ENCODE measurements around the gene TMX2. TPM values are rescaled to one million over a fixed set of nuclear protein-coding genes. Genes with fewer than 3 reads are reported as not detected.

TMX2 gene
- total RNA-seq, 2 experiments from 2014 or later = 59.8 to 72.5 TPM

DNA sequence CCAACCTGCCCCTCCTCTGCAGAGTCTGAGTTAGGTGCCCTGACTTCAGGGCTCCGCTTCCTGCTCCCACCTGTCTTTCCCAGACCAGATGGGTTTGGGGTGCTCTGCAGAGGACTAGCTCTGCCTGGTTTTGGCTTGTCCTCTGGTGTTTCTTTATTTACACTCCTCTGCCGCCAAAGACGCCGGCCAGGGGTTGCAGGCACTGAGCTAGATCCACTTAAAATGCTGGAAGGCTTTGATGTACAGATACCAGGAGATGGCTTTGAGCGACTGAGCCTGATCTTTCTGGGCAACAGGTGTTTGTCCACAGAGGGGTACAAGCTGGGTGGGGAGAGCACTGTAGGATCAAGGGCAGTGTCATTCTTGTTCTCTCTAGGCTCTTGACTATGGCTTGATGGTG, 32.8 kb downstream of the TMX2 start:
- ChIA-PET POLR2A (interaction anchor here (0.6 kb wide), 1 partner anchor 9 kb away, joined by 3 read pairs; no protein-coding TSS in a partner anchor), CTCF (interaction anchor here (1.2 to 6.4 kb wide), 3 partner anchors 17 to 288 kb away, joined by 3 to 45 read pairs (median 3); partner anchors contain the start of gene CTNND1)
- ATAC-seq (no peak), DNase-seq (no peak)
- Mint-ChIP-seq H3K9me3 (ENCODE audit: low read depth) (no peaks in the 10 kb centered on the region), H3K4me1 (peaks cover 34% of the 10 kb centered on the region), H3K27ac (peak overlapping the region; percentile 62), H3K27me3 (no peaks in the 10 kb centered on the region), H3K36me3 (ENCODE audit: low read depth) (peaks cover 44% of the 10 kb centered on the region), H3K4me3 (no peak overlapping the region)
- intact Hi-C loops (cut with DNase I, micrococcal nuclease) = loop anchor here in 1 of 2 experiments (10.0 kb wide), 1 partner anchor 780 kb away; no protein-coding TSS in a partner anchor

DNA sequence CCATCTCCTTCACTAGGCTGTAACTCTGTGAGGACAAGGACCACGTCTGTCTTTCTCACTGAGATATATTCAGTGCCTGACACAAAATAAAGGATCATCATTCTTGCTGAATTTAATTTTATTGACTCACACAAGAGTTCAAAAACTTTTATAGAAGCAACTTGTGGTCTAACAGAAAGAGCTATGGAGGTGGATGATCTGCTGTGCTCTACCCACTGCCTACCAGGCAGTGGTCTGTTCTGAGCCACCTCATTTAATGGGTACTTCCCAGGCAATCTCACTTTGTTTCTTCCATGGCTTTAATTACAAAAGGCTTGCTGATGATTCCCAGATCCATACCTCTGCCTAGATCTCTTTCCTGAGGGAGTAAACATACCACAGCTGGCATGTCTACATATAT, 34.5 kb downstream of the TMX2 start:
- H3K27ac Mint-ChIP-seq = peak overlapping the region; percentile 65
- ChIA-PET POLR2A (interaction anchor here (0.6 kb wide), 1 partner anchor 790 kb away, joined by 5 read pairs; no protein-coding TSS in a partner anchor), CTCF (interaction anchor here (1.4 kb wide), 1 partner anchor 54 kb away, joined by 9 read pairs; no protein-coding TSS in a partner anchor)
- H3K36me3 Mint-ChIP-seq (ENCODE audit: low read depth) = peaks cover 38% of the 10 kb centered on the region
- no peaks in the 10 kb centered on the region for H3K9me3 Mint-ChIP-seq (ENCODE audit: low read depth)
- peaks cover 33% of the 10 kb centered on the region for H3K4me1 Mint-ChIP-seq
- H3K4me3 Mint-ChIP-seq = no peak overlapping the region
- ATAC-seq (no peak), DNase-seq (no peak)
- H3K27me3 Mint-ChIP-seq = no peaks in the 10 kb centered on the region
- intact Hi-C loops (cut with DNase I, micrococcal nuclease) = loop anchor here in 1 of 2 experiments (10.0 kb wide), 1 partner anchor 778 kb away; no protein-coding TSS in a partner anchor

DNA sequence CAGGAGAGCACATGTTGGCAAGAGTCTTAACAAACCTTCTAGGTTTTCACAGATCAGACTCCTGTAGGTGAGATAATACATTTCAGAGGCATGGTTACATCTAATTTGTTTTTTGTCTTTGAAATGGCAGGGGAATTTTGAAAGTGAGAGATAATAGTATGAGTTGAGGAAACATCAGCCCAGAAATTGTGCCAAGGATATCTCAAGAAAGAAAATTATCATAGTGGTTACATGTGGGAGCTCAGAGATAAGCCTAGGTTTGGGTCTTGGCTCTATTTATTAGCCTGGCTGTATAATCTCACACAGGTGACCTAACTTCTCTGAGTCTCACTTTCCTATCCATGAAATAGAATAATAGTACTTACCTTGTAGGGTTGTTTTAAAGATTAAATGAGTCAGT, 38.8 kb downstream of the TMX2 start:
- intact Hi-C loops (cut with DNase I, micrococcal nuclease) = loop anchor here (1.0 to 2.0 kb wide), 2 partner anchors 49 to 50 kb away; no protein-coding TSS in a partner anchor
- H3K9me3 Mint-ChIP-seq (ENCODE audit: low read depth) = no peaks in the 10 kb centered on the region
- H3K36me3 Mint-ChIP-seq (ENCODE audit: low read depth) = peaks cover 9% of the 10 kb centered on the region
- H3K27ac Mint-ChIP-seq = peak overlapping the region; percentile 59
- peaks cover 11% of the 10 kb centered on the region for H3K4me1 Mint-ChIP-seq
- H3K27me3 Mint-ChIP-seq = no peaks in the 10 kb centered on the region
- H3K4me3 Mint-ChIP-seq = no peak overlapping the region
- ATAC-seq (no peak), DNase-seq (no peak)
- CTCF ChIA-PET = interaction anchor here (2.2 kb wide), 1 partner anchor 49 kb away, joined by 25 read pairs; no protein-coding TSS in a partner anchor
- POLR2A ChIA-PET = interaction anchor here (0.6 to 0.7 kb wide), 2 partner anchors 44 to 983 kb away, joined by 3 to 4 read pairs; no protein-coding TSS in a partner anchor

DNA sequence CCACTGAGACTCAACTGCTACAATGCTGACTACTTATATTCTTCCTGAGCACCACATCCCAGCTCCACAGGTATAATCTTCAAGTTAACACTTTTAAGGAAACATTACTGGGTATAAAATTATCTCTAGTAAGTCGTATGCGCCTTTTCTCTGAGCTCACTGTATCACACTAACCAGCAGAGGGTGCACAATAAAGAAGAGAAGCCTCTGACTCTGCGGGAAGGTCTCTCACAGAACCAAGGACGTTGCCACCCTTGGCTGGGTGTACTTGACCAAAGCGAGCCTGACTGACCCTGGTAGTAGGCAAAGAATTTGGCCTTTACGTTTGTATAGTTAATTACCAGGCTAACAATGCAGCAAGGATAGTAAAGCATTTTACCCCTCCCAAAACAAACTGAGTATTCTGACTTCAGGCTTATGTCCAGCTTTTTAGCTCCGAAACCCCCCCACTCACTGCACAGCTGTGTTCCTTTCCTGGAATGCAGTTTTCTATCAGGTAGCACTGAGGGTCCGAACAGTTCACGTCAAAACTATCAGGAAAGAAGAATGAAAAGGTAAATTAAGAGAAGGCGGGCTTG, 39.4 kb downstream of the TMX2 start, which contains the start of gene BTBD18:
BTBD18 (minus strand) TSS at position 144 of the 578 bp plus-strand sequence. CDS start 631 bp downstream, outside the sequence.
- Mint-ChIP-seq H3K27ac (peak within 1 kb of the TSS; percentile 59), H3K36me3 (ENCODE audit: low read depth) (peaks cover 9% of the 10 kb centered on the region), H3K4me3 (no peak within 1 kb of the TSS), H3K4me1 (peaks cover 8% of the 10 kb centered on the region), H3K9me3 (ENCODE audit: low read depth) (no peaks in the 10 kb centered on the region), H3K27me3 (no peaks in the 10 kb centered on the region)
- POLR2A ChIA-PET = interaction anchor here (0.6 to 0.7 kb wide), 2 partner anchors 43 to 983 kb away, joined by 3 to 4 read pairs; no protein-coding TSS in a partner anchor
- peak; percentile 22 for DNase-seq
- ATAC-seq = no peak
- CTCF ChIA-PET = interaction anchor here (0.6 to 2.2 kb wide), 3 partner anchors 9 to 49 kb away, joined by 3 to 25 read pairs (median 3); no protein-coding TSS in a partner anchor
- intact Hi-C loops (cut with DNase I, micrococcal nuclease) = loop anchor here (1.0 to 2.0 kb wide), 2 partner anchors 49 kb away; no protein-coding TSS in a partner anchor

DNA sequence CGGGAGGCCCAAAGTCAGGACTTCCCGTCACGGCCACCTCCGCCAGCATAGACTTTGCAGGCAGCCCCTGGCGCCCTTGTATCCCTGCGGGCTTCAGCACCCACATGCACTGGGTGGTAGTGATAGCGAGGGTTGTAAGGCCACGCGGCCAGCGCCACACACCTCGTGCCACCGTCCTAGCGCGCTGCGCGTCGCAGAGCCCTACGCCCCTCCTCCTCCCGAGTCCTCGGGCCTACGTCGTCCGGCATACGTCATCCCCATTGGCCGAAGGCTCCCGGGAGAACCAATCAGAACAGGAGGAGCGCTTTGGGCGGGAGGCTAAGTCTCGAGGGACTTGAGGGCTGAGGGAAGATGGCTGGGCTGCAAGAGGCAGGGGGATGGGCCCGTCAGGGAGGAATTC, 40.6 kb downstream of the TMX2 start:
- H3K4me3 Mint-ChIP-seq = no peak overlapping the region
- no peak for DNase-seq
- peaks cover 3% of the 10 kb centered on the region for H3K4me1 Mint-ChIP-seq
- intact Hi-C loops (cut with DNase I, micrococcal nuclease) = no loop called here
- POLR2A ChIA-PET = no interaction called here
- H3K27ac Mint-ChIP-seq = no peak overlapping the region
- peaks cover 4% of the 10 kb centered on the region for H3K36me3 Mint-ChIP-seq (ENCODE audit: low read depth)
- no peaks in the 10 kb centered on the region for H3K27me3 Mint-ChIP-seq
- H3K9me3 Mint-ChIP-seq (ENCODE audit: low read depth) = no peaks in the 10 kb centered on the region
- ATAC-seq = no peak
- CTCF ChIA-PET = interaction anchor here (2.2 kb wide), 1 partner anchor 48 kb away, joined by 25 read pairs; no protein-coding TSS in a partner anchor

DNA sequence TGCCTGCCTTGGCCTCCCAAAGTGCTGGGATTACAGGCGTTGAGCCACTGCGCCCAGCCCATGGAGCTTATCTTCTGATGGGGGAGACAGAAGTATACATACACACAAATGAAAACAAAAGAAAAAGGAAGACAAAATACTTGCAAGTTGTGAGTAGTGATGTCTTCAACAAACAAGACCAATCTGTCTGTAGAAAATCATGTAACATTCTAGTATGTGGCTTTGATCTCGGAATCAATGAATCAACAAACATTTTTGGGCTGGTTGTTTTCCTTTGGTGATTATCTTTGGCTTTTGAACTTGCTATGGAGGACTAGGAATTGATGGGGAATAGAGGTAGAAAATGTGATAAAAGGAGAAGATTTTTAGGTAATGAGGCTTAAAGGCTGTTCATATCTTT, 45.8 kb downstream of the TMX2 start:
- H3K4me1 Mint-ChIP-seq = peaks cover 28% of the 10 kb centered on the region
- H3K27ac Mint-ChIP-seq = no peak overlapping the region
- H3K4me3 Mint-ChIP-seq = no peak overlapping the region
- DNase-seq (no peak), ATAC-seq (no peak)
- no peaks in the 10 kb centered on the region for H3K36me3 Mint-ChIP-seq (ENCODE audit: low read depth)
- no peaks in the 10 kb centered on the region for H3K9me3 Mint-ChIP-seq (ENCODE audit: low read depth)
- ChIA-PET POLR2A (no interaction called here), CTCF (interaction anchor here (1.3 kb wide), 1 partner anchor 42 kb away, joined by 10 read pairs; no protein-coding TSS in a partner anchor)
- intact Hi-C loops (cut with DNase I, micrococcal nuclease) = no loop called here
- no peaks in the 10 kb centered on the region for H3K27me3 Mint-ChIP-seq

DNA sequence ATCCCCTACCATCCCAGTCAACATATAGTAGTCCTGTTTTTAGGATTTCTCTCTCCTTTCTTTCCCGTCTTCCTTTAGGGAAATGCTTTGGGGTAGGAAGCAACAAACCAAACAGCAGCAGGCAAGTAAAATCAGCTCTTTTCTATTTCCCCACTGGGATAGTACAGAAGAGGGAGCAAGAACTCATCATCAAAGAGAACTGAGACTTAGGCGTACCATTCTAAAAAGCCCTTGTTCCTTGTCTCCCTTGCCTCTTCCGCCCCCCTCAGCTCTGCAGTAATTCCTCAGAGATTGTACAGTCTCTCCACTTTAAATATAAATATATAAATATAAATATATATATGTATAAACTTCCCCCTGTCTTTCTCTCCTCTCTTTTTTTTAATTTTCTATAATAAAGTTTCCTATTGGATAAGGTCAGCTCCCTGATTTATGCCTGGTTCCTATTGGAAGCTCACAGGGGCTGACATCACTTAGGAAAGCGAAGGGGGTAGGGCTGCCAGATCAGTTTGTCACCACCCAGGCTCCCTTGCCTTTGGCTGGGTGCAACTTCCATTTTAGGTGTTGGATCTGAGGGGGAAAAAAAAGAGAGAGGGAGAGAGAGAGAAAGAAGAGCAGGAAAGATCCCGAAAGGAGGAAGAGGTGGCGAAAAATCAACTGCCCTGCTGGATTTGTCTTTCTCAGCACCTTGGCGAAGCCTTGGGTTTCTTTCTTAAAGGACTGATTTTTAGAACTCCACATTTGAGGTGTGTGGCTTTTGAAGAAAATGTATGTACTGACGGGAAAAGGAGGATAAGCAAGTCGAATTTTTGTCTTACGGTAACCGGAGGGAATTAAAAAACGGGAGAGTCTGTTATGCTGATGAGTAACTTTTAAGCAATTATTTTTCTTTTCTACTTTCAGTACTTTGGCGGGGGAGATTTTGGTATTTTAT, 49.2 kb downstream of the TMX2 start, which contains the start of gene CTNND1:
CTNND1 (plus strand) TSS at position 502 of the 934 bp plus-strand sequence. CDS start 29,677 bp downstream, outside the sequence.
- intact Hi-C loops (cut with DNase I, micrococcal nuclease) = loop anchor here in 1 of 2 experiments (2.0 kb wide), 1 partner anchor 31 kb away; no protein-coding TSS in a partner anchor
- Mint-ChIP-seq H3K4me1 (peaks cover 37% of the 10 kb centered on the region), H3K4me3 (peak within 1 kb of the TSS; percentile 69), H3K27ac (peak within 1 kb of the TSS; percentile 32), H3K36me3 (ENCODE audit: low read depth) (no peaks in the 10 kb centered on the region), H3K27me3 (no peaks in the 10 kb centered on the region), H3K9me3 (ENCODE audit: low read depth) (no peaks in the 10 kb centered on the region)
- peak; percentile 59 for ATAC-seq
- POLR2A ChIA-PET = interaction anchor here (0.7 kb wide), 1 partner anchor 29 kb away, joined by 3 read pairs; no protein-coding TSS in a partner anchor
- CTCF ChIA-PET = interaction anchor here (0.6 to 4.5 kb wide), 7 partner anchors 9 to 816 kb away, joined by 3 to 40 read pairs (median 4); partner anchors contain the start of gene SELENOH
- peak; percentile 30 for DNase-seq

DNA sequence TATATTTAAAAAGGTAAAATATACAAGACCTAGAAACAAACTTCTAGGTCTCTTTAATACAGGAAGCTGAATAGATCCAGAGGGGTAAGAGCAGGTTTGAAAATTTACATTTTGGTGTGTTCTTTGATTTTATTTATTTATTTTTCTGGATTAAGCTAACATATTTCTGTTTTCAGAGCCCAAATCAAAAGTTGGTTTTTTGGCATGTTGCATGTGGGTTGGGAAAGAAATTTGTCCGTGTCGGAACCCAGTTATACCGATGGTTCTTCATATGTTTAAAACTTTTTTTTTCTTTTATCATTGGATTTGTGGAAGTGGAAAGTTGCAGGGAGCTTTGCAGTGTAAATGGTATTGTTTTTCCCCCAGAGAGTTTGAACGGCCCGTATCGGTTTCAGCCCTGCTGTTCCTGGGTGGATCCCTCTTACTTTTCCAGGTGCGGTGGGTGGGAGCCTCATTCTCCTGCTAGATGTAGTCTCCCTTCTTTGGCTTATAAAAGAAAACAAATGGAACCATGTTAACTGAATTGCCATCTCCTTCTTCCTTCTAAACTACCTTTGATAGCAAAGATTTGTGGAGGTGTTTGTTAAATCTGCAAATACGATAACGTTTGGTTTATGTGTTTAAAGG, 50.0 kb downstream of the TMX2 start:
- POLR2A ChIA-PET = no interaction called here
- Mint-ChIP-seq H3K4me1 (peaks cover 37% of the 10 kb centered on the region), H3K27me3 (no peaks in the 10 kb centered on the region), H3K36me3 (ENCODE audit: low read depth) (peaks cover 3% of the 10 kb centered on the region), H3K9me3 (ENCODE audit: low read depth) (no peaks in the 10 kb centered on the region), H3K27ac (no peak overlapping the region), H3K4me3 (peak overlapping the region; percentile 69)
- DNase-seq = no peak
- intact Hi-C loops (cut with DNase I, micrococcal nuclease) = loop anchor here in 1 of 2 experiments (2.0 kb wide), 1 partner anchor 30 kb away; no protein-coding TSS in a partner anchor
- ATAC-seq = no peak
- CTCF ChIA-PET = interaction anchor here (1.1 to 4.5 kb wide), 3 partner anchors 17 to 836 kb away, joined by 3 to 40 read pairs (median 3); no protein-coding TSS in a partner anchor

DNA sequence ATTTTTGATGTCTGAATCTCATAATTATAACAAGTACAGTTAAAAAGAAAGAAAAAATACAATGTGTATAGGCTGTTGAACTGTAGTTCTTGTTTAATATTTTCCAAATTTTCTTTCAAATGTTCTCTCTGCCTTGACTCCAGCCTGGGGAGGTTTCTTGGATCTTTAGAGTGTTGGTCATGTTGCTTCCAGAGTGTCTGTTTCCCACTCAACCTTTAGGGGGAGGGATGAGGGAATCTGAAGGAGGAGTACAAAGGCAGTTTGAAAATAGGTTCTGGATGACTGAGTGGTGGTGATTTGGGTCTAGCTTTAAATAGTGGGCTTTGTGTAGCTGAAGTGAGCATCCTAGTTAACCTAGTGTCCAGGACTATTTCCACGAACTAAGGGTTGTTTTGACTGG, 51.2 kb downstream of the TMX2 start:
- H3K4me3 Mint-ChIP-seq = no peak overlapping the region
- no peaks in the 10 kb centered on the region for H3K27me3 Mint-ChIP-seq
- ATAC-seq (no peak), DNase-seq (no peak)
- peaks cover 5% of the 10 kb centered on the region for H3K36me3 Mint-ChIP-seq (ENCODE audit: low read depth)
- peaks cover 32% of the 10 kb centered on the region for H3K4me1 Mint-ChIP-seq
- H3K9me3 Mint-ChIP-seq (ENCODE audit: low read depth) = no peaks in the 10 kb centered on the region
- intact Hi-C loops (cut with DNase I, micrococcal nuclease) = loop anchor here in 1 of 2 experiments (2.0 kb wide), 1 partner anchor 29 kb away; no protein-coding TSS in a partner anchor
- POLR2A ChIA-PET = no interaction called here
- no peak overlapping the region for H3K27ac Mint-ChIP-seq
- CTCF ChIA-PET = interaction anchor here (0.5 to 4.5 kb wide), 7 partner anchors 15 to 835 kb away, joined by 3 to 40 read pairs (median 4); no protein-coding TSS in a partner anchor

DNA sequence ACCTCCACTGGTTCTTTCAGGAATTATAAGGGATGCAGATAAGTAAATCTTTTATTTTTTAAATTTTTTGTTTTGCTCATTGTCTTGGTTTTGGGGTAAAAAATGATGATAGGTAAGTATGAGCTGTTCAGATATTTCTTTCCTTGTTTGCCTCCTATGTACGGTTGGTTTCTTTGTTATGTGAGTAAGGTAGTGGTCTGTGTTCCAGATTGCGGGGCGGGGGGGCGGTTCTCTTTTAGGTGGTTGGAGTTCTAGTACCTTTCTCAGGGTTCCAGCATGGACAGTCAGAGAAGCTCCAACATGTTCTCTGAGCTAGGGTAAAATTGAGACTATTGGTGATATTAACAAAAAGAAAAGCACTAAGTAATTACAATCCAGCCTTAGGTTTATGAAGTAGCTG, 51.6 kb downstream of the TMX2 start:
- Mint-ChIP-seq H3K36me3 (ENCODE audit: low read depth) (peaks cover 5% of the 10 kb centered on the region), H3K4me3 (no peak overlapping the region), H3K9me3 (ENCODE audit: low read depth) (no peaks in the 10 kb centered on the region), H3K4me1 (peaks cover 30% of the 10 kb centered on the region), H3K27ac (no peak overlapping the region), H3K27me3 (no peaks in the 10 kb centered on the region)
- ChIA-PET CTCF (interaction anchor here (0.5 to 4.5 kb wide), 5 partner anchors 15 to 289 kb away, joined by 3 to 40 read pairs (median 4); no protein-coding TSS in a partner anchor), POLR2A (no interaction called here)
- ATAC-seq (no peak), DNase-seq (no peak)
- intact Hi-C loops (cut with DNase I, micrococcal nuclease) = no loop called here
